ENCODE results near the gene WWOX.

DNA sequence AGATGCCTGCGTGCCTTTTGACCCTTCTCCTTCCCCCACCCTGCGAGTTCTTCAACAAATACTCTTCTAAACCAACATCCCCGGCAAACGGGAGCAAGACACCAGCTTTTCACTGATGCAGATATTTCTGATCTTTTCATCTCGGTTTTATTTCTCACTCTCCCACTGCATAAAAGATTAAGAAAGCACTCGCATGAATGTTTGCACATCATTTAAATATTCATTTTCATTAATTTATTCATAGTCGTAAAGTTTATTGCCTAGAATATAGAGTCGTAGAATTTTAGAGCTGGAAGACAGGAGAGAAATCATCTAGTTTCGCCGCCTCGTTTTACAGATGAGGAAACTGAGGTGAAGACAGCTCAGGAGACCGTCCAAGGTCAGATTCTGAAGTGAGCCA is 1013.0 kb downstream of the WWOX start:
- TF ChIP-seq CTCF (IDR thresholded peaks at IDR 0.05) (no peak), POLR2A (IDR thresholded peaks at IDR 0.05) (no peak), POLR2AphosphoS5 (IDR thresholded peaks at IDR 0.05) (no peak)

Data from gastroesophageal sphincter (tissue), 3 donors.